Kidney tubule cell (primary cell): ENCODE measurements around the gene SLC38A8.
A peak's percentile ranks its signal among the peaks of the same experiment; 100 is the strongest.

Source experiments
- DNase-seq: peaks from one replicate; pipeline ENCODE4 v3.0.0-alpha.2; 2018; ENCODE audit warnings: low spot score

SLC38A8 gene

GRCh38 chr16:84031556-84031955, 11.0 kb downstream of the SLC38A8 start:
- DNase-seq: no peak

GRCh38 chr16:84029297-84030047, 13.1 kb downstream of the SLC38A8 start:
- no peak for DNase-seq

- no peak for DNase-seq
Observed at GRCh38 chr16:84027625-84028024, 15.0 kb downstream of the SLC38A8 start.

- DNase-seq: no peak
Observed at GRCh38 chr16:84026606-84027005, 16.0 kb downstream of the SLC38A8 start.

GRCh38 chr16:84024854-84025253, 17.7 kb downstream of the SLC38A8 start:
- DNase-seq: peak; percentile 35

- DNase-seq: no peak
Observed at GRCh38 chr16:84022644-84023043, 20.0 kb downstream of the SLC38A8 start.

GRCh38 chr16:84021488-84021887, 21.1 kb downstream of the SLC38A8 start:
- DNase-seq: no peak

GRCh38 chr16:84020353-84020752, 22.2 kb downstream of the SLC38A8 start:
- no peak for DNase-seq

- no peak for DNase-seq
Observed at GRCh38 chr16:84018710-84019109, 23.9 kb downstream of the SLC38A8 start.

GRCh38 chr16:84016477-84016876, 26.1 kb downstream of the SLC38A8 start:
- DNase-seq: no peak

- no peak for DNase-seq
Observed at GRCh38 chr16:84015399-84015798, 27.2 kb downstream of the SLC38A8 start.

GRCh38 chr16:84014570-84015327, 27.8 kb downstream of the SLC38A8 start:
- no peak for DNase-seq

- peak; percentile 87 for DNase-seq
Observed at GRCh38 chr16:84013787-84014569, 28.6 kb downstream of the SLC38A8 start.

- DNase-seq: no peak
Observed at GRCh38 chr16:84009282-84009681, 33.3 kb downstream of the SLC38A8 start.

- no peak for DNase-seq
Observed at GRCh38 chr16:84007965-84008364, 34.6 kb downstream of the SLC38A8 start.

- DNase-seq: no peak
Observed at GRCh38 chr16:84007520-84007919, 35.1 kb downstream of the SLC38A8 start.

GRCh38 chr16:84005391-84005790, 37.2 kb downstream of the SLC38A8 start:
- no peak for DNase-seq

GRCh38 chr16:84004442-84004841, 38.2 kb downstream of the SLC38A8 start:
- DNase-seq: no peak

GRCh38 chr16:84003038-84003437, 39.6 kb downstream of the SLC38A8 start:
- no peak for DNase-seq

GRCh38 chr16:84001726-84002125, 40.9 kb downstream of the SLC38A8 start:
- no peak for DNase-seq

- no peak for DNase-seq
Observed at GRCh38 chr16:84000989-84001642, 41.5 kb downstream of the SLC38A8 start.

GRCh38 chr16:83998091-83998490, 44.5 kb downstream of the SLC38A8 start:
- DNase-seq: no peak
